KMS-11 (cell line): ENCODE results near the gene SORCS2.

Source experiments
- H2AFZ ChIP-seq: fragments of 200-600 bp; sonication (generic); 2 replicates; pipeline ENCODE4 v1.6.1; 2016; ENCODE audit warnings: antibody characterized with exemption, mixed run types, low read depth
- H3K27ac ChIP-seq: fragments of 200-600 bp; sonication (generic); 2 replicates; pipeline ENCODE4 v1.6.1; 2016; ENCODE audit warnings: mild to moderate bottlenecking, mixed run types
- H3K27me3 ChIP-seq: fragments of 200-600 bp; sonication (generic); 2 replicates; pipeline ENCODE4 v1.6.1; 2017; ENCODE audit warnings: mild to moderate bottlenecking, low read depth, mixed run types, moderate library complexity; ENCODE audit not compliant: insufficient read depth
- H3K36me3 ChIP-seq: fragments of 200-600 bp; sonication (generic); 2 replicates; pipeline ENCODE4 v1.6.1; 2017; ENCODE audit warnings: mild to moderate bottlenecking, mixed run types; ENCODE audit not compliant: insufficient read depth
- H3K4me1 ChIP-seq: fragments of 200-600 bp; sonication (generic); 2 replicates; pipeline ENCODE4 v1.6.1; 2016; ENCODE audit warnings: mild to moderate bottlenecking, low read depth, mixed run types; ENCODE audit not compliant: poor library complexity, severe bottlenecking
- H3K4me2 ChIP-seq: fragments of 200-600 bp; sonication (generic); 2 replicates; pipeline ENCODE4 v1.7.0; 2016; ENCODE audit warnings: mild to moderate bottlenecking, mixed run types
- H3K4me3 ChIP-seq: fragments of 200-600 bp; sonication (generic); IDR thresholded peaks from 2 replicates; pipeline ENCODE4 v1.6.1; 2017; ENCODE audit warnings: low read depth, low read length, mixed read lengths; ENCODE audit not compliant: insufficient read depth
- H3K79me2 ChIP-seq: fragments of 200-600 bp; sonication (generic); 2 replicates; pipeline ENCODE4 v1.6.1; 2016; ENCODE audit warnings: low read depth, mixed run types; ENCODE audit not compliant: insufficient read depth
- H3K9ac ChIP-seq: fragments of 200-600 bp; sonication (generic); 2 replicates; pipeline ENCODE4 v1.6.1; 2016; ENCODE audit warnings: mild to moderate bottlenecking, mixed run types
- H4K20me1 ChIP-seq: fragments of 200-600 bp; sonication (generic); 2 replicates; pipeline ENCODE4 v1.6.1; 2016; ENCODE audit warnings: mild to moderate bottlenecking, mixed run types; ENCODE audit not compliant: insufficient read depth
- TF ChIP-seq, protein P1 (sequence below): fragments of 200-600 bp; sonication (generic); conservative IDR thresholded peaks from 2 replicates; pipeline ENCODE4 v1.6.1; 2017; ENCODE audit warnings: low read depth, mild to moderate bottlenecking, antibody characterized with exemption, low read length, moderate library complexity, mixed read lengths

The SORCS2 gene

GRCh38 chr4:7511525-7511924 is 319.2 kb downstream of the SORCS2 start:
- TF ChIP-seq, protein P1, sequence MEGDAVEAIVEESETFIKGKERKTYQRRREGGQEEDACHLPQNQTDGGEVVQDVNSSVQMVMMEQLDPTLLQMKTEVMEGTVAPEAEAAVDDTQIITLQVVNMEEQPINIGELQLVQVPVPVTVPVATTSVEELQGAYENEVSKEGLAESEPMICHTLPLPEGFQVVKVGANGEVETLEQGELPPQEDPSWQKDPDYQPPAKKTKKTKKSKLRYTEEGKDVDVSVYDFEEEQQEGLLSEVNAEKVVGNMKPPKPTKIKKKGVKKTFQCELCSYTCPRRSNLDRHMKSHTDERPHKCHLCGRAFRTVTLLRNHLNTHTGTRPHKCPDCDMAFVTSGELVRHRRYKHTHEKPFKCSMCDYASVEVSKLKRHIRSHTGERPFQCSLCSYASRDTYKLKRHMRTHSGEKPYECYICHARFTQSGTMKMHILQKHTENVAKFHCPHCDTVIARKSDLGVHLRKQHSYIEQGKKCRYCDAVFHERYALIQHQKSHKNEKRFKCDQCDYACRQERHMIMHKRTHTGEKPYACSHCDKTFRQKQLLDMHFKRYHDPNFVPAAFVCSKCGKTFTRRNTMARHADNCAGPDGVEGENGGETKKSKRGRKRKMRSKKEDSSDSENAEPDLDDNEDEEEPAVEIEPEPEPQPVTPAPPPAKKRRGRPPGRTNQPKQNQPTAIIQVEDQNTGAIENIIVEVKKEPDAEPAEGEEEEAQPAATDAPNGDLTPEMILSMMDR, result no peak
- Histone ChIP-seq H4K20me1 (no peaks in the 10 kb centered on the region), H3K36me3 (no peaks in the 10 kb centered on the region), H2AFZ (no peak overlapping the region), H3K4me1 (no peaks in the 10 kb centered on the region), H3K9ac (no peak overlapping the region), H3K27ac (no peak overlapping the region), H3K4me2 (no peak overlapping the region), H3K27me3 (peaks cover 10% of the 10 kb centered on the region; the same call in 1 of the 2 replicates), H3K4me3 (no peak overlapping the region), H3K79me2 (no peaks in the 10 kb centered on the region)

DNA sequence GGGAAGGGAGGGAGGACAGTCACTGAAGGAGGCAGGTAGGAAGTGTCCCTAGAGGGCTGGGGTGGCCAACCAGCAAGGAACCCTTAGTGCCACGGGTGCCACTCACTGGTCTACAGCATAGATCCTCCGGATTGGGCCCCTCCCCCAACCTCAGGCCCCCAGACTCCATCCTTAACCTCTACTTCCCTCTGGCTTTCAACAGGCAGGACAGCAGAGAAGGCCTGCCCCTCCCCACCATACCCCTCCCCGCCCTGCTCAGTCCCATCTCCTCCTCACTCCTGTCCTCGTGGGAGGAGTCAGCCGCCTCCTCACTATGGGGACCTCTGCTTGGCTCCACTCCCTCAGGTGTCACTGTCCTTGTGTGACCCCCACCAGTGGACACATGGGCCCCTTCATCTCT is 320.1 kb downstream of the SORCS2 start:
- Histone ChIP-seq H3K4me1 (no peaks in the 10 kb centered on the region), H3K4me2 (no peak overlapping the region), H3K9ac (no peak overlapping the region), H2AFZ (no peak overlapping the region), H3K36me3 (no peaks in the 10 kb centered on the region), H4K20me1 (no peaks in the 10 kb centered on the region), H3K27me3 (peaks cover 10% of the 10 kb centered on the region; the same call in 1 of the 2 replicates), H3K4me3 (no peak overlapping the region), H3K79me2 (no peaks in the 10 kb centered on the region), H3K27ac (no peak overlapping the region)
- TF ChIP-seq, protein P1, result no peak

DNA sequence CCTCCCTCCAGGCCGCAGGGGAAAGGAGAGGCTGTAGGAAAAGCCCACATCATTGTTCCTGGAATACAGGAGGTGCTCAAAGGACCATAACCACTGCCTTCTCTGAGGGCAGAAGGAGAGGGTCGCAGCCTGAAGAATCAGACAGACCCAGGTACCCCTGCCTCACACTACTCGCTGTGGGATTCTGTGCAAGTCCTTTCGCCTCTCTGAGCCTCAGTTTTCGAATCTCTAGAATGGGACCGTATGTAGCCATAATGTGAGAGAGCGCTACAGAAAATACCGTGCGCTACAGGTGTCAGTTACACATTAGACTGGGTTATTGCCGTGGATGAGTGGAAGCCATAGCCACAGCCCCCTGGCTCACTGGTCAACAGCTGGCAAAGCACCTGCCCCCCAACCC is 320.6 kb downstream of the SORCS2 start:
- Histone ChIP-seq H3K36me3 (no peaks in the 10 kb centered on the region), H4K20me1 (no peaks in the 10 kb centered on the region), H3K4me1 (no peaks in the 10 kb centered on the region), H3K27me3 (peaks cover 10% of the 10 kb centered on the region; the same call in 1 of the 2 replicates), H3K9ac (no peak overlapping the region), H3K4me2 (no peak overlapping the region), H2AFZ (no peak overlapping the region), H3K4me3 (no peak overlapping the region), H3K27ac (no peak overlapping the region), H3K79me2 (no peaks in the 10 kb centered on the region)
- TF ChIP-seq, protein P1, result no peak

GRCh38 chr4:7513671-7514070 is 321.3 kb downstream of the SORCS2 start:
- H3K79me2 ChIP-seq, result no peaks in the 10 kb centered on the region
- TF ChIP-seq, protein P1, result no peak
- no peak overlapping the region for H3K27ac ChIP-seq
- H3K9ac ChIP-seq, result no peak overlapping the region
- peaks cover 10% of the 10 kb centered on the region; the same call in 1 of the 2 replicates for H3K27me3 ChIP-seq
- H3K4me3 ChIP-seq, result no peak overlapping the region
- no peaks in the 10 kb centered on the region for H3K36me3 ChIP-seq
- H4K20me1 ChIP-seq, result no peaks in the 10 kb centered on the region
- H3K4me1 ChIP-seq, result no peaks in the 10 kb centered on the region
- H2AFZ ChIP-seq, result no peak overlapping the region
- no peak overlapping the region for H3K4me2 ChIP-seq
